ENCODE data around the gene FAM120B.
"Not testable (repeated sequence)": the region's sequence is repeated elsewhere in the genome, so short reads cannot be mapped to it uniquely, and the experiment has no call there.

FAM120B gene

DNA sequence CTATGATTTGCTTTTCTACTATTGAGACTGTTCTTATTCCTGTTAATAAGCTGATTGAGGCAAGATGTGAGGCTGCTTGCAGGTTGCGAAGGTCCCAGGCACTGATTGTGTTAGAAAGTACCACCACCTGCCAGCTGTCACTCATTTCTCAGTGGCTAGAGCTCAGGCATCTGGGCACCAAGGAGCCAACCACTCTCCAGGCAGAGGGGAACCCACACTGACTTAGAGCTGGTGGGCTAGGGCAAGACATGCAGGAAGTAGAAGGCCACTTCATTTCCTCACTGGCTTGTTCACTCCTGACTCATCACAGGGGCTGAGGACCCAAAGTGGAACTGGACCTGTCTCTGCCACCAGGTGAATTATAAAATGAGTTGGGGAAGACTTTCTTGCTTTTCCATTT is 7.9 kb upstream of the FAM120B start:
- no peak for DNase-seq (ENCODE audit: low read depth)

DNA sequence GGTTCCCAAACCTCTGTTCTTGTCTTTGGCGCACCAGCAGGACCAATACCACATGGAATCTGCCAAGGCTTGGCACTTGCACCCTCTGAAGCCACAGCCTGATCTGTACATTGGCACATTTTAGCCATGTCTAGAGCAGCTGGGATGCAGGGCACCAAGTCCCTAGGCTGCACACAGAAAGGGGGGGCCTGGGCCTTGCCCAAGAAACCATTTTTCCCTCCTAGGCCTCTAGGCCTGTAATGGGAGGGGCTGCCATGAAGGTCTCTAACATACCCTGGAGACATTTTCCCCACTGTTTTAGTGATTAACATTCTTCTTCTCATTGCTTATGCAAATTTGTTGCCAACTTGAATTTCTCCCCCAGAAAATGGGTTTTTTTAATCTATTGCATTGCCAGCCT is 5.4 kb upstream of the FAM120B start:
- no peak for DNase-seq (ENCODE audit: low read depth)

DNA sequence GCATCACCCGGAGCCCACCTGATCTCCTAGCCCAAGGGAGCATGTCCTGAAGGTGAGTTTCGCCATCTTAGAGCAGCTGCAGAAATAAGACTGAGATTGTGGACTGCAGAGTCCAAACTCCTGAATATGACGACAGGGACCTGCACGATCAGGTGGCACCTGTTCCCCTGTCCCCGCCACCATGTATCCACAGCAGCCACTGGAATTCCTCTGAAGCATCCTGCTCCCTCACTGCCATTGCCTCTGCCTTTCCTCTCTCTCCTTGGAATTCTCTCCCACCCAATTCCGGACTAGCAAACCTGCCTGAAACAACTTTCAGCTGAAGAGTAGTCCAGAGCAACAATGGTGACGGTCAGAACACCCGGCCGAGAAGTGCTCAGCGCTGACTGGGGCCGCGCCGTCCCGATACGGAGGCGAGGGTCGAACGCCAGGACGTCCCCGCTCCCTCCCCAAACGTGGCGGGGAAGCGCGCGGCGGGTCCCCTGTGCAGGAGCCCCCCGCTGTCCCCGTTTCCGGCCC is 694 bp upstream of the FAM120B start:
- no peak for DNase-seq (ENCODE audit: low read depth)

GRCh38 chr6:170307080-170307545 is 555 bp downstream of the FAM120B start:
- no peak for DNase-seq (ENCODE audit: low read depth)

- DNase-seq (ENCODE audit: low read depth) = no peak
Measured at GRCh38 chr6:170308761-170309160, 2.2 kb downstream of the FAM120B start.

- DNase-seq (ENCODE audit: low read depth) = no peak
Measured at GRCh38 chr6:170311696-170312095, 5.1 kb downstream of the FAM120B start.

DNA sequence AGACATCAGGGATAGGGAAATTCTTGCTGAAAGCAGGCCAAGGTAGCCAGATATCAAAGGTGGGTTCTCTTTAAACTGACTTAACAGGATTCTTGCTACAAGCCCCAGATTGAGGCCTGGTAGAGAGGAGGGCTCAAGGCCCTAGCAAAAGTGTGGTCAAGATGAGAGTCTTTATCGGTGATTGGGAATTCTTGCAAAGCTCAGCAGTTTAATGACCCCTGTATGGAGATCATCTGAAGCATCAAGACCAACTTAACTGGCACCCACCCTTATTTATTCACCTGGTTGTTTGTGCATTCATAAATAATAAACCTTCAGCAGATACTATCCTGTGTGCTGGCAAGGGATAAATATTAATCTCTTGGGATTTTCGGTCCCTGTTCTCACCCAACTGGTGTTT is 6.3 kb downstream of the FAM120B start:
- no peak for DNase-seq (ENCODE audit: low read depth)

GRCh38 chr6:170313716-170314295 is 7.2 kb downstream of the FAM120B start:
- peak; percentile 50 for DNase-seq (ENCODE audit: low read depth)

- peak; percentile 19 for DNase-seq (ENCODE audit: low read depth)
Measured at GRCh38 chr6:170314983-170315382, 8.4 kb downstream of the FAM120B start.

- DNase-seq (ENCODE audit: low read depth) = peak; percentile 51
Measured at GRCh38 chr6:170316071-170316470, 9.5 kb downstream of the FAM120B start.

DNA sequence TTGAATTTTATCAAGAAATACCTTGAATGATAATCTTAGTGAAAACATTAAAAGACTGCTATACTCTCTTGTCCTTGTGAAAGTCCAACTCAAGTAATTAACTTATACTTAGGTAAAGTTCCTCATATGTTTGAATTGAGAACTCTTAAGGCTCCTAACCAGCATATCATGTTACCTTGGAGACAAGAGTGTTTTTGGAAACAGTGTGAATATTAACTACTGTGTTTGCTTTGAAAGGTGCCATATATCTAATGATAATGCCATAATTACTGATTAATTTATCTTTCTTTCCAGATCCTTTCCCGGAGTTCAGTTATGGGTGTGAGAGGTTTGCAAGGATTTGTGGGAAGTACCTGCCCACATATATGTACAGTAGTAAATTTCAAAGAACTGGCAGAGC is 10.5 kb downstream of the FAM120B start:
- no peak for DNase-seq (ENCODE audit: low read depth)

DNA sequence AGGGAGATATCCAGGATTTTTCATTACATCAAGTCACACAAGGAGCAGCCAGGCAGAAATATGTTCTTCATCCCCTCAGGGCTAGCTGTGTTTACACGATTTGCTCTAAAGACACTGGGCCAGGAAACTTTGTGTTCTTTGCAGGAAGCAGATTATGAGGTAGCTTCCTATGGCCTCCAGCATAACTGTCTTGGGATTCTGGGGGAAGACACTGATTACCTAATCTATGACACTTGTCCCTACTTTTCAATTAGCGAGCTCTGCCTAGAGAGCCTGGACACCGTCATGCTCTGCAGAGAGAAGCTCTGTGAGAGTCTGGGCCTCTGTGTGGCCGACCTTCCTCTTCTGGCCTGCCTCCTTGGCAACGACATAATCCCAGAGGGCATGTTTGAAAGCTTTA is 11.2 kb downstream of the FAM120B start:
- no peak for DNase-seq (ENCODE audit: low read depth)

DNA sequence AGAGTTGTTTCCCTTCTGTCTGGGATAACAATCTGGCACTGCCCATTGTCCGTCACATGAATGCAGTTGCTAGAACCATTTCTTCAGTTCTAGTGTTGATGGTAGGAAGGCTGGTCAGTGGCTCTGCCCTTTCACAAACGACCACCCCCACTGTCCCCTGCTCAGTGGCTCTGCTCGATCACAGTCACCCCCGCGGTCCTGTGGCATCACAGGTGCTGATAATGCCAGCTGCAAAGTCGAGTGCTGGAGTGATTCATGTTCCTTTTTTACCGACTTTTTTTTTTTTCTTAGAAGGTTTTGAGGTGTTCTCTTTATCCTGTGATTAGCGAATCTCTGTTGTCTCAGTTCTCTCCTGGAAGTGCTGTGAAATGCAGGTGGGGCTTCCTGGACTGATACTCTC is 22.8 kb downstream of the FAM120B start:
- DNase-seq (ENCODE audit: low read depth) = no peak

DNA sequence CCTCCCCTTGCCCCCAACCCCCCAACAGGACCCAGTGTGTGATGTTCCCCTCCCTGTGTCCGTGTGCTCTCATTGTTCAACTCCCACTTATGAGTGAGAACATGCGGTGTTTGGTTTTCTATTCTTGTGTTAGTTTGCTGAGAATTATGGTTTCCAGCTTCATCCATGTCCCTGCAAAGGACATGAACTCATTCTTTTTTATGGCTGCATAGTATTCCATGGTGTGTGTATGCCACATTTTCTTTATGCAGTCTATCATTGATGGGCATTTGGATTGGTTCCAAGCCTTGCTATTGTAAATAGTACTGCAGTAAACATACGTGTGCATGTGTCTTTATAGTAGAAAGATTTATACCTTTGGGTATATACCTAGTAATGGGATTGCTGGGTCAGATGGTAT is 28.6 kb downstream of the FAM120B start:
- not testable (repeated sequence) for DNase-seq (ENCODE audit: low read depth)

- peak; percentile 78 for DNase-seq (ENCODE audit: low read depth)
Measured at GRCh38 chr6:170344631-170345576, 38.3 kb downstream of the FAM120B start.

DNA sequence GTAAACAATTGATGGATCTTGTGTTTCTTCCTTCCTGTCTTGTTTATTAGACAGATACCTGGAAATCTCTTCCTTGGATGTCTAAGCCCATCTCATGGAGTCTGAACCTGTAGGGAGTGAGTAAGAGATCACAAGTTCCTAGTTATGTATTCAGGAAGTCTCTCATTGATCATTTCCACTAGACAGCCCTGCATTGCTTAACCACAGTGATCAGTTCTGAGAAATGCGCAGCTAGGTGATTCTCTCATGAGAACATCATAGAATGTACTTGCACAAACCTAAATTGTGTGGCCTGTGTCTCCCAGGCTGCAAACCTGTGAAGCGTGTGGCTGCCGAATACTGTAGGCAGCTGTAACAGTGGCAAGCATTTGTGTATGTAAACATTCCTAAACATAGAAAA is 39.1 kb downstream of the FAM120B start:
- DNase-seq (ENCODE audit: low read depth) = peak; percentile 15

DNA sequence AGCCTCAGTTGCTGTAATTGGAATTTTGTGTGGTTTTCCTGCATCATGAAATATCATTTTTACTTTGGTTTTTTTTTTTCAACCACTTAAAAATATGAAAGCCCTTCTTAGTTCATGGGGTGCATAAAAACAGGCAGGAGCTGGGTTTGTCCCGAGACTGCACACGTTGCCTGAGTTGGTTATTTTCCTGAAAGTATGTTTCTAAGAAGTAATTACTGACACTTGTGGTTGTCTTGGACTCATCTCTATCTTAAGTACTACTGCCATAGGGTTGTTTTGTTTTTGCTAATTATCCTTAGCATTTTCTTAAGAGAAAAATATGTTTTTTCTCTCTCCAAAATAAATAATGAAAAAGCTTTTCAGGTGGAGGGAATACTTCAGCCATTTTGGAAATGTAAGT is 40.1 kb downstream of the FAM120B start:
- no peak for DNase-seq (ENCODE audit: low read depth)

- no peak for DNase-seq (ENCODE audit: low read depth)
Measured at GRCh38 chr6:170347091-170347490, 40.5 kb downstream of the FAM120B start.

DNA sequence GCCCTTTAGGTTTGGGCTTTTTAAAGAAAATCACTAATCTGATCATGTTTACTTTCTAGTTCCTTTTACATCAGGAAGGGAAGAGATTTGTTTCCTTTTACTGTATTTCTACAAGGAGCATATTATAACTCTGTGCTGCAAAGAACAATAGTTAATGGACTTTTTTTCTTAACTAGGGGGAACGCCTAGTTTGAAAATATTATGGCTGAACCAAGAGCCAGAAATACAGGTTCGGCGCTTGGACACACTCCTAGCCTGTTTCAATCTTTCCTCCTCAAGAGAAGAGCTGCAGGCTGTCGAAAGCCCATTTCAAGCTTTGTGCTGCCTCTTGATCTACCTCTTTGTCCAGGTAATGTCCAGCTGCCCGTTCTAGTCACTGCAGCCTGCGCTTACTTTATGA is 41.4 kb downstream of the FAM120B start:
- no peak for DNase-seq (ENCODE audit: low read depth)

DNA sequence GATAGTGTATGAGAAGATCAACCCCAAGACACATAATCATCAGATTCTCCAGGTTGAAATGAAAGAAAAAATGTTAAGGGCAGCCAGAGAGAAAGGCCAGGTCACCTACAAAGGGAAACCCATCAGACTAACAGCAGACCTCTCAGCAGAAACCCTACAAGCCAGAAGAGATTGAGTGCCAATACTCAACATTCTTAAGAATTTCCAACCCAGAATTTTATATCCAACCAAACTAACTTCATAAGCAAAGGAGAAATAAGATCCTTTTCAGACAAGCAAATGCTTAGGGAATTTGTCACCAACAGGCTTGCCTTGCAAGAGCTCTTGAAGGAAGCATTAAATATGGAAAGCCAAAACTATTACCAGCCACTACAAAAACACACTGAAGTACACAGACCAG is 44.9 kb downstream of the FAM120B start:
- not testable (repeated sequence) for DNase-seq (ENCODE audit: low read depth)

GRCh38 chr6:170355190-170355589 is 48.6 kb downstream of the FAM120B start:
- DNase-seq (ENCODE audit: low read depth) = not testable (repeated sequence)

DNA sequence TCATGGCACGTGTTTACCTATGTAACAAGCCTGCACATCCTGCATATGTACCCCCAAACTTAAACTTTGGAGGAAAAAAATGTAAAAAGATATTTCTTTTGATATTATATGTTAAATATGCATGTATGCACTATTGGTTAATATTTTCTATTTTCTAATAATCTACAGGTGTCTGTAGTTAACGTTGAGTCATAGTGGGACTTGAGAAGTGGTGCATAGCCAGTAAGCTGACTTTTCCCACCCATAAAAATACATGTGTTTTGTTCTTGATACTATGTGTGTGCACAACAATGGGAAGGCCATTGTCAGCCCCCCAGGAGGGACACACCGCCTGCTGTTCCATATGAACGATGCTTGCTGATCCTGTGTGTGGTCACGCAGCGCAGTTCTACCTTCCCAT is 49.1 kb downstream of the FAM120B start:
- DNase-seq (ENCODE audit: low read depth) = no peak

DNA sequence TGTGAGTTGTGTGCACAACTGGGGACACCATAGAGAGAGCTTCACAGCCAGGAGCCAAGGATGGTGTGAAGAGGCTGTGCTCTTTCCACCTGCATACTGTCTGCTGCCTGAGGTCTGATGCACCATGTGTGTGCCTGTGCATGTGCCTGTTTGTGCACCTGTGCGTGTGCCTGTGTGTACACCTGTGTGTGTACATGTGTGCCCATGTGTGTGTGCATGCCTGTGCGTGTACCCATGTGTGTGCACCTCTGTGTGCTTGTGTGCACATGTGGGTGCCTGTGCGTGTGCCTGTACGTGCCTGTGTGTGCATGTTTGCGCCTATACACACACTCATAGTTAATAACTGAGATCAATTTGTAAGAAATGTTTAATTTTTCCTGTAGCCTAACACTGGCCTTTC is 51.3 kb downstream of the FAM120B start:
- no peak for DNase-seq (ENCODE audit: low read depth)

Data from amniotic epithelial cell (primary cell).